RPMI7951 (cell line): ENCODE measurements around the gene BLTP2. TPM values are rescaled to one million over a fixed set of nuclear protein-coding genes. Genes with fewer than 3 reads are reported as not detected.
"Not testable (repeated sequence)": the region's sequence is repeated elsewhere in the genome, so short reads cannot be mapped to it uniquely, and the experiment has no call there.

Experiments used
- DNase-seq: peaks from one replicate; pipeline ENCODE4 v3.0.0-alpha.2; 2012; ENCODE audit warnings: low read depth
- total RNA-seq: library from RNA; depleted of rRNA; stranded (reverse); fragments of >200 nt; shearing (Covaris generic); gene quantifications from 2 replicates; pipeline ENCODE4 v1.2.3, GENCODE V29; 2014; rRNA removed

The BLTP2 gene
- 58.4 and 72.6 TPM in 2 replicates for total RNA-seq

- peak; percentile 91 for DNase-seq
These were observed at the start of gene BLTP2 for GRCh38 chr17:28644787-28645575. BLTP2 (minus strand) TSS chr17:28645158; CDS start chr17:28645056, 102 bp downstream.

GRCh38 chr17:28693869-28694268 lies 48.9 kb upstream of the BLTP2 start:
- DNase-seq, result no peak

GRCh38 chr17:28689011-28689410 lies 44.1 kb upstream of the BLTP2 start:
- DNase-seq, result no peak

GRCh38 chr17:28688481-28688880 lies 43.5 kb upstream of the BLTP2 start:
- no peak for DNase-seq

- DNase-seq, result no peak
These were observed 41.3 kb upstream of the BLTP2 start for GRCh38 chr17:28686296-28686695.

GRCh38 chr17:28685366-28685765 lies 40.4 kb upstream of the BLTP2 start:
- DNase-seq, result no peak

GRCh38 chr17:28684963-28685362 lies 40.0 kb upstream of the BLTP2 start:
- peak; percentile 51 for DNase-seq

- DNase-seq, result no peak
These were observed 37.7 kb upstream of the BLTP2 start for GRCh38 chr17:28682655-28683054.

- DNase-seq, result no peak
These were observed 31.0 kb upstream of the BLTP2 start for GRCh38 chr17:28675980-28676379.

GRCh38 chr17:28675490-28675889 lies 30.5 kb upstream of the BLTP2 start:
- DNase-seq, result no peak

GRCh38 chr17:28669918-28670317 lies 25.0 kb upstream of the BLTP2 start:
- DNase-seq, result no peak

GRCh38 chr17:28667870-28668269 lies 22.9 kb upstream of the BLTP2 start:
- no peak for DNase-seq

- DNase-seq, result no peak
These were observed 21.0 kb upstream of the BLTP2 start for GRCh38 chr17:28665994-28666393.

GRCh38 chr17:28663723-28664122 lies 18.8 kb upstream of the BLTP2 start:
- no peak for DNase-seq

- no peak for DNase-seq
These were observed 17.5 kb upstream of the BLTP2 start for GRCh38 chr17:28662527-28662829.

GRCh38 chr17:28661635-28662526 lies 16.9 kb upstream of the BLTP2 start, which contains the start of the genes SDF2 and SUPT6H:
SDF2 (minus strand) TSS chr17:28661906; CDS start chr17:28661876, 30 bp downstream.
SUPT6H (plus strand) TSS chr17:28662205; CDS start chr17:28673402, 11,197 bp downstream.
- DNase-seq, result peak; percentile 82

- not testable (repeated sequence) for DNase-seq
These were observed 14.5 kb upstream of the BLTP2 start for GRCh38 chr17:28659497-28659881.

GRCh38 chr17:28658766-28659496 lies 14.0 kb upstream of the BLTP2 start:
- DNase-seq, result not testable (repeated sequence)

GRCh38 chr17:28658342-28658741 lies 13.4 kb upstream of the BLTP2 start:
- DNase-seq, result not testable (repeated sequence)

GRCh38 chr17:28657756-28658155 lies 12.8 kb upstream of the BLTP2 start:
- DNase-seq, result peak; percentile 16

- DNase-seq, result no peak
These were observed 10.2 kb upstream of the BLTP2 start for GRCh38 chr17:28655160-28655559.

- no peak for DNase-seq
These were observed 3.7 kb upstream of the BLTP2 start for GRCh38 chr17:28648698-28649097.
